Stimulated activated CD4-positive, alpha-beta T cell treated with anti-CD3 and anti-CD28 coated beads, TNF-alpha, amount 100 ng/mL, for 4 hours (primary cell): ENCODE measurements around the gene MFAP2.

Experiments
- DNase-seq, 3 experiments: peaks; one replicate each; pipeline ENCODE4 v3.0.0-alpha.2; 2020; ENCODE audit warnings: low read depth in 3 of 3

Gene MFAP2

GRCh38 chr1:16981269-16981849, 939 bp upstream of the MFAP2 start:
- DNase-seq: no peak

GRCh38 chr1:16979475-16980327, 719 bp downstream of the MFAP2 start:
- DNase-seq: no peak

- DNase-seq: no peak
Measured at GRCh38 chr1:16978567-16979474, 1.6 kb downstream of the MFAP2 start.

DNA sequence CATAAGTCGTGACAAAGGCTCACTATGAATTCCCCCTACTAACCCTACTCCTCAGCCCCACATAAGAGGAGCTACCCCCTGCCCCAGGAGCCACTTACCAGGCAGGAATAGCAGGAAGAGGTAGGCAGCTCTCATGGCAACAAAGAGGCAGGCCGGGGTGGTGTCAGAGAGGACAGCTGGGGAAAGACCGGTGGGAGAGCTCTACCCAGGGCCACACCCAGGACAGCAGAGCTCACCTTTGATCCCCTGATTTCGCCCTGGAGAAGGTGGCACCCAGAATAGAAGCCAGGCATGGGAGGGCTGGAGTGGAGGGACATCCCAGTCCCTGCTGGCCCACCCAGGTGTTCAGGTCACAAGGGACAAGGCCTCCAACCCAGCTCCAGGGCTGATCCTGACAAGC, 2.3 kb downstream of the MFAP2 start:
- no peak for DNase-seq

GRCh38 chr1:16977377-16977776, 3.0 kb downstream of the MFAP2 start:
- no peak for DNase-seq

- no peak for DNase-seq
Measured at GRCh38 chr1:16976966-16977365, 3.5 kb downstream of the MFAP2 start.

- DNase-seq: no peak
Measured at GRCh38 chr1:16975838-16976237, 4.6 kb downstream of the MFAP2 start.

GRCh38 chr1:16975211-16975610, 5.2 kb downstream of the MFAP2 start:
- no peak for DNase-seq

GRCh38 chr1:16973215-16973614, 7.2 kb downstream of the MFAP2 start:
- DNase-seq: no peak

DNA sequence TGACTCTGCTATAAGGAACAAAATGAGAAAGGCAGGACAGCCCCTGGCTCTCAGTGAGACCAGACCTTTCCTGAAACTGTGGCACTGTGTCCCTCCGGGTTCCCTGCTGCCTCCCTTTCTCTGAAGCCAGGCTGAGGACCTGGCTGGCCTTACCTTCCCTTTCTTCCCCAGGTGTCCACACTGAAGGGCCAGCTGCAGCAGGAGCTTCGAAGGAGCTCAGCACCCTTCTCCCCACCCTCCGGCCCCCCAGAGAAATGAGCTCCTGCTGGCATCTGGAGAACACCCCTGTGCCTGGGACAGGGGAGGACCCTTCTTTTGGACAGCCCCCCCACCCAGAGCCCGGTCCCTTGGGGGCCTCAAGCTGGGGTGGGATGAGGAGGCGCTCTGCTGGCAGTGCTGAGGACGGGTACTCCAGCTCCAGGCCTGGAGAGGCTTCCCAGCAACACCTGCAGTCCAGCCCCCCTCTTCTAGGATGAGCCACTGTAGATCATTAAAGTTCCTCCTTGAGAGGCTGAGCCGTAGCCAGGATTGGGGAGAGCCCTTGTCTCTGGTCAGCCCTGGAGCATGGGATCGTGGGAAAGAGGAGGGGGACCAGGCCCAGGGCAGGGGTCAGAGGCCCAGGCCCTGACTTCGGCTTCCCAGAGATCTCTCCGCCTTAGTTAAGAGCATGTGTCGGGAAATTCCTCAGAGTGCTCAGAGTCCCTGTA, 8.1 kb downstream of the MFAP2 start:
- no peak for DNase-seq

GRCh38 chr1:16971341-16972188, 8.9 kb downstream of the MFAP2 start:
- DNase-seq: no peak

DNA sequence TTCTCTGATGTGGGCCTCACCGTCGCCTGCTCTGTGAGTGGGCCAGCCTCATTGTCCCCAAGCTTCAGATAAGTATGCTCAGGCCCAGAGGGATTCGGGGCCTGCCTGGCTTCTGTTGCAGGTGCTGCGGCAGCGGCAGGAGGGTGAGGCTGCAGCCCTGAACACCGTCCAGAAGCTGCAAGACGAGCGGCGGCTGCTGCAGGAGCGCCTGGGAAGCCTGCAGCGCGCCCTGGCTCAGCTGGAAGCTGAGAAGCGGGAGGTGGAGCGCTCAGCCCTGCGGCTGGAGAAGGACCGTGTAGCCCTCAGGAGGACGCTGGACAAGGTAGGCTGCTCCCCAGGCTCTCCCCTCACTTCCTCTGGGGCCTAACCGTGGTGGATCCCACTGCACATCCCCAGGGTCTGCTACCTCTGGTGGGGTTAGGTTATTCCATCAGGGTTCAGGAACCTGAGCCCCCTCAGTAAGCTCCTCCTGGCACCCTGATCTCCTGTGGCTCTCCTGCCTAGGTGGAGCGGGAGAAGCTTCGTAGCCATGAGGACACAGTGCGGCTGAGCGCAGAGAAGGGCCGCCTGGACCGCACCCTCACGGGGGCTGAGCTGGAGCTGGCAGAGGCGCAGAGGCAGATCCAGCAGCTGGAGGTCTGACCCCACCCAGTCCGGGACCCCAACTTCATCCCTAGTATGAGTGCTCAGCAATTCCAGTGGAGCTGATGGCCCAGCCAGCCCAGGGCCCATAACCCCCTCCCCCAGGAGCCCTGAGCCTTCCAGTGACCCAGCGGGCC, 10.1 kb downstream of the MFAP2 start:
- no peak for DNase-seq

DNA sequence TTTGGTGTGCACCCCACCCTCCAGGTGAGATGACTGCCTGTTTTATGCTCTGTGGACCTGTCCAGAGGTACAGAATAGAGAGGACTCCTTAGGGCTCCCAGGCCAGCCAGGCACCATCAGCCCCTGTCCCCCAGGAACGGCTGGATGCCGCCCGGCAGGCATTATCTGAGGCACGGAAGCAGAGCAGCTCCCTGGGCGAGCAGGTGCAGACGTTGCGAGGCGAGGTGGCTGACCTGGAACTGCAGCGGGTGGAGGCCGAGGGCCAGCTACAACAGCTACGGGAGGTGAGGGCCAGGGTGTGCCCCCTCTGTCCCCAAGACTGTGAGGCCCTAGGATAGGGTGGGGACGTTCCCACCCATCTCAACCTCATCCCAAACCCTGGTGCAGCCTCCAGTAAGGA, 10.8 kb downstream of the MFAP2 start:
- no peak for DNase-seq

GRCh38 chr1:16969057-16969611, 11.3 kb downstream of the MFAP2 start:
- DNase-seq: no peak

DNA sequence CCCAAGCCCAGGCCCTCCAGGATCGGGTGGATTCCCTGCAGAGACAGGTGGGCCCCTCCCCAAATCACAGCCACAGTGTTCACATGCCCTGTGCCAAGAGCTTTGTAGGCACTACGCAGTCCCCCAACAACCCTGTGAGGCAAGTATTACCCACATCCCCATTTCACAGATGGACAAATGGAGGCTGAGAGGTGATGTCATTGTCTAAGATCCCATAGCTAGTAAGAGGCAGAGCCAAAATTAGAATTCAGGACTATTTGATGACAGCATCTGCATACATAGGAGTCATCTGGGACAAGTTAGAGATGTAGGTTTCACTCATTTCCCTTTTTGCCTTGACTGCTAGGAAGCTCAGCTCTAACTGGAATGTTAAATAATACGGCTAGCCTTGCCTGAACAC, 12.0 kb downstream of the MFAP2 start:
- DNase-seq: no peak

DNA sequence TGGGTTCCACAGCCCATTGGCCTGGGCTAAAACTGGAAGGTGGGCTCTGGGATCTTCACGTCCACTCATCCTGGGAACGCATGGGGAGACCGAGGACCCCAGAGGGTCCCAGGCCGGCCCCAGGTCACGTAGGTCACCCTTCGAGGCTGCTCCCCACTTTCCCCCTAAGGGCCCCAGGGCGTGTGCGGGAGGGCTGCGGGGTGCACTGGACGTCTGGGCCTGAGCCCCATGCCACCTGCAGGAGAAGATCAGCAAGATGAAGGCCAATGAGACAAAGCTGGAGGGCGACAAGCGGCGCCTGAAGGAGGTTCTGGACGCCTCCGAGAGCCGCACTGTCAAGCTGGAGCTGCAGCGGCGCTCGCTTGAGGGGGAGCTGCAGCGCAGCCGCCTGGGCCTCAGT, 12.5 kb downstream of the MFAP2 start:
- DNase-seq: no peak

- DNase-seq: no peak
Measured at GRCh38 chr1:16967095-16967575, 13.3 kb downstream of the MFAP2 start.

GRCh38 chr1:16966282-16966681, 14.1 kb downstream of the MFAP2 start:
- DNase-seq: no peak

DNA sequence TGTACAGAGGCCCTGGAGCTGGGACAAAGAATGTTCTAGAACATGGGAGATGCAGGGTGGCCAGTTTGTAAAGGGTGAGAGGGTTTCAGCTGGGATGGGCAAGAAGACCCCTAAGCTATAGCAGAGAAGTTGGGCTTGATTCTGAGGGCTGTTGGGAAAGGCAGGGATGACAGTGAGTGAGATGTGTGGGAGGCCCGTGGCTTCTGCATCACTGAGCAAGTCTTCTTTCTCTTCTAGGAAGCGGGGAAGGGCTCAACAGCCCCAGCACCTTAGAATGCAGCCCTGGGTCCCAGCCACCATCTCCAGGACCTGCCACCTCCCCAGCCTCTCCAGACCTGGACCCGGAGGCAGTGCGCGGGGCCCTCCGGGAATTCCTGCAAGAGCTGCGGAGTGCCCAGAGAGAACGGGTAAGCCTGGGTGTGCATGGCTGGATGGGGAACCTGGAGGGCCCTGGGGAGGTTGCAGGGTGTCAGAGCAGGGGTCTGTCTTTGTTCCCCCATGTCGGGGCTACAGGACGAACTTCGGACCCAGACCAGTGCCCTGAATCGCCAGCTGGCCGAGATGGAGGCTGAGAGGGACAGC, 14.8 kb downstream of the MFAP2 start:
- no peak for DNase-seq
